Measurements from ENCODE around the gene VEGFD. TPM values are rescaled to one million over a fixed set of nuclear protein-coding genes. Genes with fewer than 3 reads are reported as not detected.

Gene VEGFD
- total RNA-seq, 1 experiment from 2014 or later, result 0.62 TPM

GRCh38 chrX:15344106-15344505, 40.1 kb downstream of the VEGFD start:
- no peak for DNase-seq (ENCODE audit: low spot score)
- H3K9me3 ChIP-seq (ENCODE audit: low read depth, low read length, poor library complexity, severe bottlenecking), result no peaks in the 10 kb centered on the region
- CTCF ChIA-PET, result no interaction called here
- H3K36me3 ChIP-seq (ENCODE audit: insufficient read depth, low read length, poor library complexity, severe bottlenecking), result no peaks in the 10 kb centered on the region
- POLR2A ChIA-PET (ENCODE audit: low non-redundant PET), result no interaction called here
- peaks cover 16% of the 10 kb centered on the region for H3K27me3 ChIP-seq (replicated peaks; ENCODE audit: insufficient read depth, low read depth, low read length, poor library complexity)
- intact Hi-C loops (cut with micrococcal nuclease; ENCODE audit: unreplicated experiment), result loop anchor here (10.0 kb wide), 1 partner anchor 331 kb away; no protein-coding TSS in a partner anchor
- no peak for TF ChIP-seq EZH2 (IDR thresholded peaks at IDR 0.05; ENCODE audit: borderline replicate concordance, low read depth, low read length, poor library complexity, severe bottlenecking)
- TF ChIP-seq CTCF (conservative IDR thresholded peaks at IDR 0.05; ENCODE audit: low read depth, low read length), result no peak
- no peak overlapping the region for H3K4me3 ChIP-seq (ENCODE audit: low read depth, low read length, poor library complexity, severe bottlenecking)
- H3K27ac ChIP-seq (ENCODE audit: low read depth, low read length, poor library complexity, severe bottlenecking), result no peak overlapping the region
- H3K4me1 ChIP-seq (ENCODE audit: insufficient read depth, low read length, poor library complexity, severe bottlenecking), result no peaks in the 10 kb centered on the region
- no TSS peak for BruUV-seq (replicated peaks)

GRCh38 chrX:15343075-15343476, 41.1 kb downstream of the VEGFD start:
- peaks cover 26% of the 10 kb centered on the region for H3K27me3 ChIP-seq (replicated peaks; ENCODE audit: insufficient read depth, low read depth, low read length, poor library complexity)
- no TSS peak for BruUV-seq (replicated peaks)
- ChIA-PET POLR2A (ENCODE audit: low non-redundant PET) (no interaction called here), CTCF (no interaction called here)
- TF ChIP-seq CTCF (conservative IDR thresholded peaks at IDR 0.05; ENCODE audit: low read depth, low read length) (no peak), EZH2 (IDR thresholded peaks at IDR 0.05; ENCODE audit: borderline replicate concordance, low read depth, low read length, poor library complexity, severe bottlenecking) (no peak)
- no peaks in the 10 kb centered on the region for H3K36me3 ChIP-seq (ENCODE audit: insufficient read depth, low read length, poor library complexity, severe bottlenecking)
- peak; percentile 27 for DNase-seq (ENCODE audit: low spot score)
- no peaks in the 10 kb centered on the region for H3K4me1 ChIP-seq (ENCODE audit: insufficient read depth, low read length, poor library complexity, severe bottlenecking)
- no peak overlapping the region for H3K4me3 ChIP-seq (ENCODE audit: low read depth, low read length, poor library complexity, severe bottlenecking)
- no peaks in the 10 kb centered on the region for H3K9me3 ChIP-seq (ENCODE audit: low read depth, low read length, poor library complexity, severe bottlenecking)
- H3K27ac ChIP-seq (ENCODE audit: low read depth, low read length, poor library complexity, severe bottlenecking), result no peak overlapping the region
- intact Hi-C loops (cut with micrococcal nuclease; ENCODE audit: unreplicated experiment), result loop anchor here (10.0 kb wide), 1 partner anchor 332 kb away; no protein-coding TSS in a partner anchor

- POLR2A ChIA-PET (ENCODE audit: low non-redundant PET), result no interaction called here
- no TSS peak for BruUV-seq (replicated peaks)
- intact Hi-C loops (cut with micrococcal nuclease; ENCODE audit: unreplicated experiment), result loop anchor here (10.0 kb wide), 1 partner anchor 334 kb away; no protein-coding TSS in a partner anchor
- Histone ChIP-seq H3K27me3 (replicated peaks; ENCODE audit: insufficient read depth, low read depth, low read length, poor library complexity) (peaks cover 38% of the 10 kb centered on the region), H3K9me3 (ENCODE audit: low read depth, low read length, poor library complexity, severe bottlenecking) (no peaks in the 10 kb centered on the region), H3K36me3 (ENCODE audit: insufficient read depth, low read length, poor library complexity, severe bottlenecking) (no peaks in the 10 kb centered on the region), H3K4me3 (ENCODE audit: low read depth, low read length, poor library complexity, severe bottlenecking) (no peak overlapping the region), H3K27ac (ENCODE audit: low read depth, low read length, poor library complexity, severe bottlenecking) (no peak overlapping the region), H3K4me1 (ENCODE audit: insufficient read depth, low read length, poor library complexity, severe bottlenecking) (no peaks in the 10 kb centered on the region)
- TF ChIP-seq EZH2 (IDR thresholded peaks at IDR 0.05; ENCODE audit: borderline replicate concordance, low read depth, low read length, poor library complexity, severe bottlenecking), result no peak
- no peak for TF ChIP-seq CTCF (conservative IDR thresholded peaks at IDR 0.05; ENCODE audit: low read depth, low read length)
- no peak for DNase-seq (ENCODE audit: low spot score)
- CTCF ChIA-PET, result no interaction called here
Measured at GRCh38 chrX:15340867-15341266, 43.3 kb downstream of the VEGFD start.

All from A673 (cell line).